Adrenal gland (tissue), 12 donors: ENCODE measurements around the gene RAD51B. TPM values are rescaled to one million over a fixed set of nuclear protein-coding genes. Genes with fewer than 3 reads are reported as not detected.

Experiments
- DNase-seq, 7 donors: peaks; one replicate each; pipeline ENCODE4 v3.0.0-alpha.2; 2019 to 2020
- H3K27ac ChIP-seq, 5 donors: fragments of 200-600 bp; sonication (generic) in 4 of 5; 1 replicate in 3 of 5; 2 replicates in 2 of 5; pipeline versions ENCODE4 v1.5.1 to v1.8.0; 2016 to 2020; ENCODE audit warnings: mild to moderate bottlenecking in 1 of 5
- H3K27me3 ChIP-seq: fragments of 200-600 bp; 2 replicates; pipeline ENCODE4 v1.8.0; 2021
- H3K36me3 ChIP-seq, 2 donors: fragments of 200-600 bp; replicated peaks in 1 of 2; 1 replicate in 1 of 2; 2 replicates in 1 of 2; pipeline versions ENCODE4 v1.5.1 to v1.8.0; 2018 to 2022
- H3K4me1 ChIP-seq, 2 donors: fragments of 200-600 bp; replicated peaks in 1 of 2; 1 replicate in 1 of 2; 2 replicates in 1 of 2; pipeline versions ENCODE4 v1.5.1 to v1.8.0; 2018 to 2021
- H3K4me3 ChIP-seq, 4 donors: fragments of 200-600 bp; sonication (generic) in 3 of 4; one replicate each; pipeline ENCODE4 v1.5.1; 2016 to 2018
- H3K9me3 ChIP-seq, 3 donors: fragments of 200-600 bp; sonication (generic) in 1 of 3; replicated peaks in 1 of 3; 1 replicate in 2 of 3; 2 replicates in 1 of 3; pipeline versions ENCODE4 v1.5.1 to v1.8.0; 2016 to 2021
- CTCF ChIP-seq, 6 experiments: fragments of 450-650 bp in 4 of 6; fragments of 200-600 bp in 2 of 6; sonication (generic) in 1 of 6; IDR thresholded peaks; 1 replicate in 5 of 6; 2 replicates in 1 of 6; pipeline versions ENCODE4 v1.5.1 to v1.8.0; 2016 to 2021; ENCODE audit warnings: antibody characterized with exemption in 6 of 6, mild to moderate bottlenecking in 2 of 6, moderate library complexity in 1 of 6
- POLR2A ChIP-seq, 2 donors: fragments of 450-650 bp; IDR thresholded peaks; one replicate each; pipeline ENCODE4 v1.6.1; 2017; ENCODE audit warnings: antibody characterized with exemption in 2 of 2, mild to moderate bottlenecking in 2 of 2, moderate library complexity in 1 of 2
- WGBS, 4 donors: extraction: QIAGEN DNeasy Blood & Tissue Kit in 2 of 4; methylation state at CpG; one replicate each; pipeline versions ENCODE4 v1.1.5 to v1.1.7; 2013 to 2017; 5-methylcytosine and 5-hydroxymethylcytosine counted together
- intact Hi-C, 2 donors: fragments of 100-400 bp; cut with DNase I; formaldehyde crosslinking; loops; one replicate each; pipeline versions ENCODE4 v1.14.1 to v1.15.0; 2022 to 2023
- polyA plus RNA-seq, 3 donors: library from polyadenylated mRNA; stranded (reverse); fragments of 200-250 nt in 2 of 3; fragments of 350-450 nt in 1 of 3; fragmentation: Illumina TruSeq in 1 of 3; extraction: RNeasy Lipid Tissue Mini Kit (QIAGEN cat#74804) in 1 of 3; gene quantifications; one replicate each; pipeline ENCODE4 v1.2.3, GENCODE V29; 2013 to 2014
- total RNA-seq, 9 donors: library from RNA; depleted of rRNA in 4 of 9; stranded (reverse); fragments of >200 nt in 4 of 9; fragments of 120-200 nt in 1 of 9; fragmentation: NEBNext Ultra II Directional in 1 of 9; extraction: Animal tissue kit (Norgen Biotek cat#: 25700) in 1 of 9; gene quantifications; one replicate each; pipeline versions ENCODE4 v1.1.0 to v1.2.4, GENCODE V29; 2013 to 2023
- donor health status: healthy with polysubstance abuse.
- donor health status: Bipolar disorder and iron deficiency.
- donor health status: DM: yes; HTN: yes; CAD: no.
- donor health status: DM: no; HTN: no; CAD: no.
- donor health status: DM: no; HTN: no; CAD: no.
- donor health status: DM: yes; HTN: yes; CAD: no.

RAD51B gene
- total and polyA plus RNA-seq, 12 donors, result 2.3 to 24.6 (median 12.4) TPM

GRCh38 chr14:68501171-68501570, 681.6 kb downstream of the RAD51B start:
- no peak overlapping the region for H3K4me3 ChIP-seq
- TF ChIP-seq POLR2A (IDR thresholded peaks at IDR 0.05), result no peak
- TF ChIP-seq CTCF (IDR thresholded peaks at IDR 0.05), result no peak
- H3K9me3 ChIP-seq, result no peaks in the 10 kb centered on the region
- peak in 3 of 7 donors; percentile 28 to 66 (median 32) for DNase-seq
- H3K36me3 ChIP-seq, result no peaks in the 10 kb centered on the region
- H3K27me3 ChIP-seq, result no peaks in the 10 kb centered on the region
- intact Hi-C loops, result no loop called here
- WGBS, 4 donors, result 80 to 91% (median 84%) methylated on average over 3 of the region's 3 CpGs
- H3K27ac ChIP-seq, result no peak overlapping the region
- peaks cover 5 to 13% of the 10 kb centered on the region in 2 donors for H3K4me1 ChIP-seq

GRCh38 chr14:68501614-68502052, 682.1 kb downstream of the RAD51B start:
- 73 to 82% (median 79%) methylated on average over 5 to 9 of the region's 9 CpGs for WGBS, 4 donors
- Histone ChIP-seq H3K9me3 (no peaks in the 10 kb centered on the region), H3K4me1 (peaks cover 8 to 16% of the 10 kb centered on the region in 2 donors), H3K27ac (peak overlapping the region in 1 of 5 donors; percentile 13), H3K27me3 (no peaks in the 10 kb centered on the region), H3K4me3 (no peak overlapping the region), H3K36me3 (no peaks in the 10 kb centered on the region)
- TF ChIP-seq CTCF (IDR thresholded peaks at IDR 0.05) (no peak), POLR2A (IDR thresholded peaks at IDR 0.05) (no peak)
- DNase-seq, result peak; percentile 35 to 80 (median 62)
- intact Hi-C loops, result no loop called here

GRCh38 chr14:68502230-68502629, 682.7 kb downstream of the RAD51B start:
- Histone ChIP-seq H3K4me1 (peaks cover 8 to 16% of the 10 kb centered on the region in 2 donors), H3K36me3 (no peaks in the 10 kb centered on the region), H3K4me3 (no peak overlapping the region), H3K27me3 (no peaks in the 10 kb centered on the region), H3K9me3 (no peaks in the 10 kb centered on the region), H3K27ac (no peak overlapping the region)
- intact Hi-C loops, result no loop called here
- no peak for TF ChIP-seq POLR2A (IDR thresholded peaks at IDR 0.05)
- TF ChIP-seq CTCF (IDR thresholded peaks at IDR 0.05), result no peak
- DNase-seq, result no peak
- 93 to 97% (median 94%) methylated on average over 8 of the region's 8 CpGs for WGBS, 4 donors

- Histone ChIP-seq H3K4me1 (peaks cover 8 to 16% of the 10 kb centered on the region in 2 donors), H3K27ac (no peak overlapping the region), H3K9me3 (no peaks in the 10 kb centered on the region), H3K36me3 (no peaks in the 10 kb centered on the region), H3K27me3 (no peaks in the 10 kb centered on the region), H3K4me3 (no peak overlapping the region)
- no peak for DNase-seq
- 95 to 97% (median 96%) methylated on average over 7 of the region's 7 CpGs for WGBS, 4 donors
- intact Hi-C loops, result no loop called here
- TF ChIP-seq CTCF (IDR thresholded peaks at IDR 0.05) (no peak), POLR2A (IDR thresholded peaks at IDR 0.05) (no peak)
Observed at GRCh38 chr14:68503186-68503825, 683.7 kb downstream of the RAD51B start.
